Left ventricle myocardium inferior (tissue), 1 donor: ENCODE measurements around the gene SERPINB6. TPM values are rescaled to one million over a fixed set of nuclear protein-coding genes. Genes with fewer than 3 reads are reported as not detected.

ENCODE experiments used
- DNase-seq: peaks from one replicate; pipeline ENCODE4 v3.0.0-alpha.2; 2020
- H3K27ac ChIP-seq: fragments of 200-600 bp; replicated peaks from 2 replicates; pipeline ENCODE4 v1.8.0; 2021
- H3K27me3 ChIP-seq: fragments of 200-600 bp; 2 replicates; pipeline ENCODE4 v1.8.0; 2021; ENCODE audit warnings: low read depth
- H3K36me3 ChIP-seq: fragments of 200-600 bp; 2 replicates; pipeline ENCODE4 v1.8.0; 2021
- H3K4me1 ChIP-seq: fragments of 200-600 bp; 2 replicates; pipeline ENCODE4 v1.8.0; 2021
- H3K4me3 ChIP-seq: fragments of 200-600 bp; 2 replicates; pipeline ENCODE4 v1.8.0; 2021; ENCODE audit warnings: mild to moderate bottlenecking, moderate library complexity
- H3K9me3 ChIP-seq: fragments of 200-600 bp; replicated peaks from 2 replicates; pipeline ENCODE4 v1.8.0; 2021
- intact Hi-C: fragments of 100-400 bp; cut with micrococcal nuclease; formaldehyde crosslinking; loops from one replicate; pipeline ENCODE4 v1.11.0; 2022
- total RNA-seq: library from RNA; stranded (reverse); fragmentation: NEBNext Ultra II Directional; extraction: Animal tissue kit (Norgen Biotek cat#: 25700); gene quantifications from one replicate; pipeline ENCODE4 v1.2.1, GENCODE V29; 2021
- TF ChIP-seq, protein P1 (sequence below): fragments of 200-600 bp; IDR thresholded peaks from 2 replicates; pipeline ENCODE4 v1.8.0; 2021; ENCODE audit warnings: antibody characterized with exemption, mild to moderate bottlenecking, borderline replicate concordance
- donor health status: DM: no; HTN: yes; CAD: no; lungs with severe emphysema.

Gene SERPINB6
- total RNA-seq, 1 donor from 2014 or later, result 233 TPM

DNA sequence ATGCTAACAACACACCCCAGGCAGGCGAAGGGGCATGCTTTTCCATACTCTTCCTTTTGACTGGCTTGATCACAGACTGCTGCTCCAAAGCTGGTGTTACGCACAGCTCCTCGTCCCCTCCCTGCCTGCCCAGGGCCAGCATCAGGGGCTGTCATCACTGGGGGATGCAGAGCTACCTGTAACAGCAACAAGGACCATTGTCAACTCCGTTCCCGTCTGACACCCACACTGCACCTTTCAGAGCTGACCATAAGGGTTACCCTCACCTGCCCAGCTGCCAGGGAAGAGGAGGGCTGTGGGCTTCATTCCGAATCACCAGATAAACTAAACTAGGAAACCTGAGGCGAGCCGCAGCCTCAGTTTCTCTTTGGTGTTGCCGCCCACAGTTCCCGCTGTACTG, 43.8 kb upstream of the SERPINB6 start:
- TF ChIP-seq, protein P1, sequence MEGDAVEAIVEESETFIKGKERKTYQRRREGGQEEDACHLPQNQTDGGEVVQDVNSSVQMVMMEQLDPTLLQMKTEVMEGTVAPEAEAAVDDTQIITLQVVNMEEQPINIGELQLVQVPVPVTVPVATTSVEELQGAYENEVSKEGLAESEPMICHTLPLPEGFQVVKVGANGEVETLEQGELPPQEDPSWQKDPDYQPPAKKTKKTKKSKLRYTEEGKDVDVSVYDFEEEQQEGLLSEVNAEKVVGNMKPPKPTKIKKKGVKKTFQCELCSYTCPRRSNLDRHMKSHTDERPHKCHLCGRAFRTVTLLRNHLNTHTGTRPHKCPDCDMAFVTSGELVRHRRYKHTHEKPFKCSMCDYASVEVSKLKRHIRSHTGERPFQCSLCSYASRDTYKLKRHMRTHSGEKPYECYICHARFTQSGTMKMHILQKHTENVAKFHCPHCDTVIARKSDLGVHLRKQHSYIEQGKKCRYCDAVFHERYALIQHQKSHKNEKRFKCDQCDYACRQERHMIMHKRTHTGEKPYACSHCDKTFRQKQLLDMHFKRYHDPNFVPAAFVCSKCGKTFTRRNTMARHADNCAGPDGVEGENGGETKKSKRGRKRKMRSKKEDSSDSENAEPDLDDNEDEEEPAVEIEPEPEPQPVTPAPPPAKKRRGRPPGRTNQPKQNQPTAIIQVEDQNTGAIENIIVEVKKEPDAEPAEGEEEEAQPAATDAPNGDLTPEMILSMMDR, result no peak
- no peak for DNase-seq
- intact Hi-C loops, result no loop called here
- H3K36me3 ChIP-seq, result peaks cover 91% of the 10 kb centered on the region
- H3K27ac ChIP-seq, result no peak overlapping the region
- H3K4me1 ChIP-seq, result peaks cover 15% of the 10 kb centered on the region
- no peak overlapping the region for H3K4me3 ChIP-seq
- H3K9me3 ChIP-seq, result peaks cover 23% of the 10 kb centered on the region
- H3K27me3 ChIP-seq, result no peaks in the 10 kb centered on the region

DNA sequence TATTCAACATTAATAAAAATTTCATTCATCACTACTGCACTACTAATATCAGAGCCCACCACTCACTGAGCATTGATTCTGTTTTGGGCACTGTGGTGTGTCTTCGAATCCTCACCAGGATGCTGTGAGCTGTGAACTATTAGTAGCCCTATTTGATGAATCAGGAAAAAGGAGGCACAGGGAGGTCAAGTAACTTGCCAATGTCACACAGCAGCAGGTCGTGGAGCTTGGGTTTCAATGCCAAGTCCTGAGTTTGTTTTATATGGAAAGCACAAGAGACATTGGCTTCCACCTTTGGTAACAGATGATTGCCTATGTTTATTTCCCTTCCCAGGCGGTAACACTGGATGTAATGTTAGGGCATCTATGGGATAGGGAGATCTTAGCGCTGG, 43.3 kb upstream of the SERPINB6 start:
- no peaks in the 10 kb centered on the region for H3K27me3 ChIP-seq
- peaks cover 91% of the 10 kb centered on the region for H3K36me3 ChIP-seq
- intact Hi-C loops, result no loop called here

DNA sequence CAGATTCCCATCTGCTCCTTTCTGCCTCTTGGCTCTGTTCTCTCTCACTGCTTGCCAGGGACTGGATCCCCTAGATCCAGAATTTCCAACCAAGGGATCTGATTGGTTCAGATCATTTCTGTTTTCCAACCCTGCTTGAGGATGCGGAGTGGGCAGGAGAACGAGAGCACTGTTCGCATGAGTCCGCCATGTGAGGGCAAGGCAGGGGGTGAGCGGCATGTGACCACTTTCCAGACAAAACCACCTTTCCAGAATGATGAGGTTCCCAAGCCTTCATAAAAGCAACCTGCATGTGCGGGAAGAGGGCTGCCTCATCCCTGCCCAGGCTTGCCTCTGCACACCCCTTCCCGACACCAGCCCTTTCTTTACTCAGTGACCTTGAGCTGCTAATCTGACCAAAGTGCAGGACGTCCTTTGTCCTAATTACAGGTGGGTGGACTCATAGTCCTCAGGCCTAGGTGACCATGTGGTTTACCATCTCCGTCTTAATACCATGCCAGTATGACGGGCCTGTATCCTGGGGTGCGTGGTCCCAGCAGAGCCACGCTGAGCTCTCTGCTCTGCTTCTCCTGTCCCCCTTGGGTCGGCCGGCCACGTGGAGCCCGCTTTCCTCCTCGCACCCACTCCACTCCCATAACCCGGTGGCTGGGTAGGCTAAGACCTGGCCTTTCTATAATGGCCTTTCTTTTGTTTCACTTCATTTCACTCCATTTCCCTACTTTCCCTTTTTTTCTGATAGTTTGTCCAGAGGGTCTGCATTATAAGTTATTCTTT, 42.7 kb upstream of the SERPINB6 start:
- H3K27ac ChIP-seq, result no peak overlapping the region

More for the DNA sequence above, 43.3 kb upstream of the SERPINB6 start:
- H3K27ac ChIP-seq, result no peak overlapping the region
- H3K4me3 ChIP-seq, result no peak overlapping the region
- no peak for DNase-seq
- TF ChIP-seq, protein P1, result no peak
- H3K9me3 ChIP-seq, result peaks cover 23% of the 10 kb centered on the region
- H3K4me1 ChIP-seq, result peaks cover 11% of the 10 kb centered on the region

DNA sequence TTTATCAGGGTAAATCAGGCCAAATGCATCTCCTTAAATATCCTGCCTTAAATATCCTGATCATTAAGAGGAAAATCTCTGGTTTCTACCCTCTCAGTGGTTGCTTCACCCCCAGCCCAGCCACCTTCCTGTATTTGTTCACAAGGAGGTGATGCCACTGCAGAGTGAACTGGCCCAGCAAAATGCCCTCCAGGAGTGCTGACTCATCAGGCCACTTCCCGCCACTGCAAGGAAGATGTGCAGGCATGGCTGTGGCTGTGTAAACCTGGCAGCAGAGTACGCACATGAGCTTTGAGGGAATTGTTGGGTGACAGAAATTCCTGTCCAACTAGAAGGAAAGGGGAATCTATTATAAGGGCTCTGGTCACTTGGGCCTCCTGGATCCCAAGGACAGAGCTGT, 42.1 kb upstream of the SERPINB6 start:
- TF ChIP-seq, protein P1, result no peak
- intact Hi-C loops, result no loop called here
- no peaks in the 10 kb centered on the region for H3K4me1 ChIP-seq
- no peaks in the 10 kb centered on the region for H3K27me3 ChIP-seq
- peaks cover 93% of the 10 kb centered on the region for H3K36me3 ChIP-seq
- no peak overlapping the region for H3K27ac ChIP-seq
- H3K9me3 ChIP-seq, result peaks cover 23% of the 10 kb centered on the region
- no peak overlapping the region for H3K4me3 ChIP-seq
- DNase-seq, result peak; percentile 36

More for the DNA sequence above, 42.7 kb upstream of the SERPINB6 start:
- no peak overlapping the region for H3K4me3 ChIP-seq
- peaks cover 91% of the 10 kb centered on the region for H3K36me3 ChIP-seq
- peaks cover 23% of the 10 kb centered on the region for H3K9me3 ChIP-seq
- DNase-seq, result no peak
- intact Hi-C loops, result no loop called here
- TF ChIP-seq, protein P1, result no peak
- peaks cover 5% of the 10 kb centered on the region for H3K4me1 ChIP-seq
- H3K27me3 ChIP-seq, result no peaks in the 10 kb centered on the region

DNA sequence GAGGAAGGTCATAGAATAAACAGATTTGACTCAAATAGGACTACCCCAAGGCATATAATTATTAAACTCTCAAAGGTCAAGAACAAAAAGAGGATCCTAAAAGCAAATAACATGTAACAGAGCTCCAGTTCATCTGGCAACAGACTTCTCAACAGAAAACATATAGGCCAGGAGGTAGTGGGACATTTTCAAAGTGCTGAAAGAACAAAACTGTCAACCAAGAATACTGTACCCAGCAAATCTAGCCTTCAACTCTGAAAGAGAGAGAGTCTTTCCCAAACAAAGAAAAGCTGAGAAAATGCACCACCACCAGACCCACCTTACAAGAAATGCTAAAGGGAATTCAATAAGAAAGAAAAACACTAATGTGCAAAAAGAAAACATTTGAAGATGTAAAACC, 40.2 kb upstream of the SERPINB6 start:
- H3K4me3 ChIP-seq, result no peak overlapping the region
- no peak for DNase-seq
- no peaks in the 10 kb centered on the region for H3K4me1 ChIP-seq
- H3K9me3 ChIP-seq, result peaks cover 23% of the 10 kb centered on the region
- no peaks in the 10 kb centered on the region for H3K27me3 ChIP-seq
- H3K27ac ChIP-seq, result no peak overlapping the region
- intact Hi-C loops, result no loop called here
- peaks cover 92% of the 10 kb centered on the region for H3K36me3 ChIP-seq
- TF ChIP-seq, protein P1, result no peak
